ENCODE data around the gene ADAMTS7.
A peak's percentile ranks its signal among the peaks of the same experiment; 100 is the strongest.
"Not testable (repeated sequence)": the region's sequence is repeated elsewhere in the genome, so short reads cannot be mapped to it uniquely, and the experiment has no call there.

ADAMTS7 gene, protein sequence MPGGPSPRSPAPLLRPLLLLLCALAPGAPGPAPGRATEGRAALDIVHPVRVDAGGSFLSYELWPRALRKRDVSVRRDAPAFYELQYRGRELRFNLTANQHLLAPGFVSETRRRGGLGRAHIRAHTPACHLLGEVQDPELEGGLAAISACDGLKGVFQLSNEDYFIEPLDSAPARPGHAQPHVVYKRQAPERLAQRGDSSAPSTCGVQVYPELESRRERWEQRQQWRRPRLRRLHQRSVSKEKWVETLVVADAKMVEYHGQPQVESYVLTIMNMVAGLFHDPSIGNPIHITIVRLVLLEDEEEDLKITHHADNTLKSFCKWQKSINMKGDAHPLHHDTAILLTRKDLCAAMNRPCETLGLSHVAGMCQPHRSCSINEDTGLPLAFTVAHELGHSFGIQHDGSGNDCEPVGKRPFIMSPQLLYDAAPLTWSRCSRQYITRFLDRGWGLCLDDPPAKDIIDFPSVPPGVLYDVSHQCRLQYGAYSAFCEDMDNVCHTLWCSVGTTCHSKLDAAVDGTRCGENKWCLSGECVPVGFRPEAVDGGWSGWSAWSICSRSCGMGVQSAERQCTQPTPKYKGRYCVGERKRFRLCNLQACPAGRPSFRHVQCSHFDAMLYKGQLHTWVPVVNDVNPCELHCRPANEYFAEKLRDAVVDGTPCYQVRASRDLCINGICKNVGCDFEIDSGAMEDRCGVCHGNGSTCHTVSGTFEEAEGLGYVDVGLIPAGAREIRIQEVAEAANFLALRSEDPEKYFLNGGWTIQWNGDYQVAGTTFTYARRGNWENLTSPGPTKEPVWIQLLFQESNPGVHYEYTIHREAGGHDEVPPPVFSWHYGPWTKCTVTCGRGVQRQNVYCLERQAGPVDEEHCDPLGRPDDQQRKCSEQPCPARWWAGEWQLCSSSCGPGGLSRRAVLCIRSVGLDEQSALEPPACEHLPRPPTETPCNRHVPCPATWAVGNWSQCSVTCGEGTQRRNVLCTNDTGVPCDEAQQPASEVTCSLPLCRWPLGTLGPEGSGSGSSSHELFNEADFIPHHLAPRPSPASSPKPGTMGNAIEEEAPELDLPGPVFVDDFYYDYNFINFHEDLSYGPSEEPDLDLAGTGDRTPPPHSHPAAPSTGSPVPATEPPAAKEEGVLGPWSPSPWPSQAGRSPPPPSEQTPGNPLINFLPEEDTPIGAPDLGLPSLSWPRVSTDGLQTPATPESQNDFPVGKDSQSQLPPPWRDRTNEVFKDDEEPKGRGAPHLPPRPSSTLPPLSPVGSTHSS (N-terminal part only)

DNA sequence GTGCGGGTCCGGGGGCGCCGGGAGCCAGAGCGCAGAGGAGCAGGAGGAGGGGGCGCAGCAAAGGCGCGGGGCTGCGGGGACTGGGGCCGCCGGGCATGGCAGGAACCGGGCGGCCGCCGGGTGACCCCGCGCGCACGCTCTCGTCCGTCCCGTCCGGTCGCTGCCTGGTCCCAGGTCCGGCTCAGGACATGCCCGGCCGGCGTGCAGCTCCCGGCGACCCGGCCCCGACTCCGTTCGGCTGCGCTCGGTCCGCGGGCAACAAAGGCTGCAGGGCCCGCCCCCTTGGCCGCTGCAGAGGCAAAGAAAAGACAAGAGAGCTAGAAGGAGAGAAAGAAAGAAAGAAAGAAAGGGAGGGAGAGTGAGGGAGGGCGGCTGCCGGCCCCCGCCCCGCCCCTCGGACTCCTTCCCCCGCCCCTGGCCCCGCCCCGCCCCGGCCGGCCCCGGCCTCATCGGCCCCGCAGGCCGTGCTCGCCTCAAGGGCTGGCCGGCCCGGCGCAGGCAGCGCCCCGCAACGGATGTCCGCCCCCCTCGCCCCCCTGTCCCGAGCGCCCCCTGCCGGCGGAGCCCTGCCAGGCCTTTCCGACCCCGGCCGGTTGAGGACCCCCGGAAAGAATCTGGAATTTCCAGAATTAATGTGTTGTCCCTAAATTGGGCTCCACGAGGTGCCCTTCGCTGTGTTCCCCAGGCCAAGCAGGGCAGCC, at the start of gene ADAMTS7:
Gene ADAMTS7 (minus strand): TSS at position 341 of the 701 bp plus-strand sequence. CDS start 244 bp downstream, at position 97.
- peak in 12 of 14 donors; percentile 10 to 71 (median 30) for DNase-seq

DNA sequence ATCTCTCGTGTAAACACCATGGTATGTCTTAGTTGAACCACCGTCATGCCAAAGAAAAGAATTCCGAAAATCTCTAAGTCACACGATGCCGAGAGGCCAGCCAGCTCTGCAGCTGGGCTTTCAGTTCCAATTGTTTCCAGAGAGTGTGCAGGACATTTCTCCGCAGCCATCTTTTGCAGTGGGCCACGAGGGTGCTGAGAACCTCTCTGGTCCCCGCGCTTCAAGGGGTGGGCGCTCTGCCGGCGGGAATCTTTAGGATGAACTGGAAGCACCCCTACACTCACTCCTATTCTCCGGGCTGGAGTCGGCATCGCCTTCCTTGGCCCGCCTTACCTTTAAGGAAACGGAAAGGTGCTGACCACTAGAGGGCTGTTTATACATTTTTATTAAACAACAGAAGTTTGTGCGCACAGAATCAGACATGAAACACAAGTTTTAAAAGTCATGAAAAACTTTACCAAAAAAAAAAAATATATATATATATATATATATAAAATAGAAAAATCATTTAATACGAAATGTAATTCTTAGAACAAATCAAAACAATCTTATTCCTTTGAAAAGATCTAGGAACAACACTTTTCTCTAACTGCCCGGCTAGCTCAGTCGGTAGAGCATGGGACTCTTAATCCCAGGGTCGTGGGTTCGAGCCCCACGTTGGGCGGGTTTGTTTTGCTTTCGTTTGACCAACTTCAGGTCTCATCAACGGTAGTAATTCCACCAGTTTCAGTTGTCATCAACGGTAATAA, 48.9 kb upstream of the ADAMTS7 start:
- peak in 11 of 14 donors; percentile 16 to 66 (median 41) for DNase-seq

DNA sequence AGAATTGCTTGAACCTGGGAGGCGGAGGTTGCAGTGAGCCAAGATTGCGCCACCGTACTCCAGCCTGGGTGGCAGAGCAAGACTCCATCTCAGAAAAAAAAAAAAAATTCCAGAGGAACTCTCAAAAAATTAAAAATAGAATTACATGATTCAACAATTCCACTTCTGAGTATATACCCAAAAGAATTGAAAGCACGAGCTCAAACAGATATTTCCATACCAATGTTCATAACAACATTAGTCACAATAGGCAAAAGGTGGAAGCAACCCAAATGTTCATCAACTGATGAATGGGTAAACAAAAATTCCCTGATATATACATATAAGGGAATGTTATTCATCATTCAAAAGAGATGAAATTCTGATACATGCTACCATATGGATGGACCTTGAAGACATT, 44.5 kb upstream of the ADAMTS7 start:
- DNase-seq = no peak

DNA sequence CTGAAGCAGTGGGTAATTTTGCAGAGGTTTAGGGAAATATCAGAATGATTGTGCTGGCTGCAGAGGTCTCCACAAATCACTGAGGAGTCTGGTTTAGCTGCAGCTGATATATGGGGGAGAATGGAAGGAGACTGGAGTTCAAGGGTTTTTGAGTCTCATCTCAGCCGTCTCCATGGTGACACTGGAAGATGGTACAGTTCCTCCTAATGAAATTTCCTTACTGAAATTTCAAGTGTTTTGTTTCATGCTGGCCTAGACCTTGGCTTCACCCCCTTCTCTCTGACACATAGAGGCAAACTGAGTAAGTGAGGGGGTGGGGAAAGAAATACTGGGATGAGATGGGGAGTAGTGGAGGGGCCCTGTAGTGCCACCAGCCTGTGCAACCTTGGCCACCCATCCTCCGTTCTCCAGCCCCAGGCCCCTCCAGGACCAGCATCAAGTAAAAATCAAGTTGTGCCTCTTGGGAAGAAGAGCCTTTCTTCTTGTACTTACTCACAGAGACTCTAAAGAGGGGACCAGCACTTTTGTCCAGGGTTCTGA, 43.6 kb upstream of the ADAMTS7 start:
- no peak for DNase-seq

DNA sequence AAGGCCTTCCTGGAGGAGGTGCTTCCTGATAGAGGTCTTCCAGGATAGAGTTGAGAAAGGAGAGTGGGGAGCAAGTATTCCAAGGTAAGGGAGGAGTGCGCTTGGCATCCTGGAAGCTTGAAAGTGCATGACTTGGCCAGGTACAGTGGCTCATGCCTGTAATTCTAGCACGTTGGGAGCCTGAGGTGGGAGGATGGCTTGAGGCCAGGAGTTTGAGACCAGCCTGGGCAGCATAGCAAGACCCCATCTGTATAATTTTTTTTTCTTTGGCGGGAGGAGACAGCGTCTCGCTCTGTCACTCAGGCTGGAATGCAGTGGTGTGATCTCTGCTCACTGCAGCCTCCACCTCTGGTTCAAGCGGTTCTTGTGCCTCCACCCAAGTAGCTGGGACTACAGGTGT, 42.2 kb upstream of the ADAMTS7 start:
- DNase-seq = no peak

DNA sequence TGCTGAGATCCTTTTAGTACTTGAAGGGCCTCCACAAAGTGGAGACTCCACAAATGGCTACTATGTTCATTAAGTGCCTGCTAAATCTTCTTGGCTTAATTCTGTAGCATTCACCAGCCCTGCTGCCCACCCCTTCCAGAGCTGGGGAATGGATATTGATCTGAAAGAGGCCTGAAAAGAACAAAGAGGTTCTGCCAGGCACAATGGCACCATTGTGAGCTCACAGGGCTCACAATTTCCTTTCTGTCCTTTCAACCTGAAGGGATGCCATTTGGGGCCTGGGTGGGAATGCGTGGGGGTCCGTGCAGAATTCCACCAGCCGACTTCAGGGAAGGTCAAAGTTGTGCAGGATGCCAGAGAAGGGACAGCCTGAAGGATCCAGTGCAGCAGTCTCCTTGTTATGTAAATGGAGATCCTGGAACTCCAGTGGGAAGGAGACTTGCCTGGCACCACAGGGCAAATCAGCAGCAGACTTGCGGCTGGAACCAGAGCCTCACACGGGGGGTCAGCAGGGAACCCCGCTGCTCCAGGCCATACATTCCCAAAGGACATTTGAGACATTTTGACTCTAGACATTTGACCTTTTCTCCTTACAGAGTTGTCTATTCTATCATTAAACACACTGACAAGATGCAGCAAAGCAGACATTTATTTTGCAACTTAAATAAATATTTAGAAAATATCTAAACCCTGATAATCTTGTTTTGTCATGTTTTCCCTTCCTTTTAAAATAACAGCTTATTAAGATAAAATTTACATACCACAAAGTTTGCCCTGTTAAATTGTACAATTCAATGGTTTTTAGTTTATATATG, 39.9 kb upstream of the ADAMTS7 start:
- DNase-seq = peak in 10 of 14 donors; percentile 15 to 59 (median 40)

DNA sequence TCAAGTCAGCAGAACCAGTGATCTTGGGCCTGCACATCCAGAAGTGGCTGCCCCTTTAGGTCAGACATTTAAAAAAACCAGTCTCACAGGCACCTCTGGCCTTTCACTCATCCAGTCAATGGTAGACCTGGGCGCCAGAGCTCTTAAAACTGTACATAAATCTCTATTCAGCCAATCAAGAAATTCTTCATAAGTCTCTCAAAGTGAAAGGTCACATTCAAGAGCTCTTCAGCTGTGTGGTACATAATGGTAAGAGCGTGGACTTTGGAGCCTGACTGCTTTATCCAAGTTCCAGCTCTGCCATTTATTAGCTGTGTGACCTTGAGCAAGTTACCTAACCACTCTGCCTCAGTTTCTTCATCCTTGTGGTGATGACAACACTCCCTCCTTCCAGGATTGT, 39.1 kb upstream of the ADAMTS7 start:
- no peak for DNase-seq

DNA sequence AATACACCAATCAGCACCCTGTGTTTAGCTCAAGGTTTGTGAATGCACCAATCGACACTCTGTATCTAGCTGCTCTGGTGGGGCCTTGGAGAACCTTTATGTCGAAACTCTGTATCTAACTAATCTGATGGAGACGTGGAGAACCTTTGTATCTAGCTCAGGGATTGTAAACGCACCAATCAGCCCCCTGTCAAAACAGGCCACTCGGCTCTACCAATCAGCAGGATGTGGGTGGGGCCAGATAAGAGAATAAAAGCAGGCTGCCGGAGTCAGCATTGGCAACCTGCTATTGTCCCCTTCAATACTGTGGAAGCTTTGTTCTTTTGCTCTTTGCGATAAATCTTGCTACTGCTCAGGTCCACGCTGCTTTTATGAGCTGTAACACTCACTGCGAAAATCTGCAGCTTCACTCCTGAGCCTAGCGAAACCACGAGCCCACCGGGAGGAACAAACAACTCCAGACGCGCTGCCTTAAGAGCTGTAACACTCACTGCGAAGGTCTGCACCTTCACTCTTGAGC, 36.2 kb upstream of the ADAMTS7 start:
- not testable (repeated sequence) for DNase-seq

DNA sequence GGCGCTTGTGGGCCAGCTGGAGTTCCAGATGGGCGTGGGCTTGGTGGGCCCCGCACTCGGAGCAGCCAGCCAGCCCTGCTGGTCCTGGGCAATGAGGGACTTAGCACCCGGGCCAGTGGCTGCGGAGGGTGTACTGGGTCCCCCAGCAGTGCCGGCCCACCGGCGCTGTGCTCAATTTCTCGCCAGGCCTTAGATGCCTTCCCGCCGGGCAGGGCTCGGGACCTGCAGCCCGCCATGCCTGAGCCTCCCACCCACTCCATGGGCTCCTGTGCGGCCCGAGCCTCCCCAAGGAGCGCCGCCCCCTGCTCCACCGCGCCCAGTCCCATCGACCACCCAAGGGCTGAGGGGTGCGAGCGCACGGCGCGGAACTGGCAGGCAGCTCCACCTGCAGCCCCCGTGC, 35.6 kb upstream of the ADAMTS7 start:
- DNase-seq = not testable (repeated sequence)

DNA sequence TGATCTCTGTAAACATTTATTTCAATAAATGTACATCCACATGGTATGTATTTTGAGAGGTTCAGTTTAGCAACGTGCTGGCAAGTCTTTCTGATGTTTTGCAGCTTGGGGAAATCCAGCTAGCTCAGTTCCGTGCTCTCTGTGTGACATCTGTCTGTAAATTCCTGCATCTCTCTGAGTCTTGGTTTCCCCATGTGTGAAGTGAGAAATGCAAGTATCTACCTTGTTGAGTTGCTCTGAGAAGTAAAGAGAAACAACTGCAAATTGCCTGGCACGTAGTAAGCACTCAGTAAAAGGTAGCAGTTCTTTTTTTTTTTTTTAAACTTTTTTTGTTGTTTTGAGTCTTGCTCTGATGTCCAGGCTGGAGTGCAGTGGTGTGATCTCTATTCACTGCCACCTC, 31.3 kb upstream of the ADAMTS7 start:
- no peak for DNase-seq

DNA sequence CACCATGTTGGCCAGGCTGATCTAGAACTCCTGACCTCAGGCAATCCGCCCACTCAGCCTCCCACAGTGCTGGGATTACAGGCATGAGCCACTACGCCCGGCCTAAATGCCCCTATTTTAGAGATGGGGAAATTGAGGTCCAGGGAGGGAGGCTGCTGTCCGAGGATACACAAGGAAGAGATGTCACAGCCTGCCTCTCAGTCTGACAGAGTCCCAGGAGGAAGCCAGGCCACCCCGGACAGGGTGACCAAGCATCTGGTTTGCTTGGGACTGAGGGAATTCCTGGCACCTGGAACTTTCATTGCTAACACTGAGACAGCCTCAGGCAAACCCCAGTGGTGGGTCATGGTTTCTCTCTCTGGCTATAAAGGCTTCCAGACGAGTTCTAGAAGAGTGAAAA, 30.6 kb upstream of the ADAMTS7 start:
- DNase-seq = no peak

DNA sequence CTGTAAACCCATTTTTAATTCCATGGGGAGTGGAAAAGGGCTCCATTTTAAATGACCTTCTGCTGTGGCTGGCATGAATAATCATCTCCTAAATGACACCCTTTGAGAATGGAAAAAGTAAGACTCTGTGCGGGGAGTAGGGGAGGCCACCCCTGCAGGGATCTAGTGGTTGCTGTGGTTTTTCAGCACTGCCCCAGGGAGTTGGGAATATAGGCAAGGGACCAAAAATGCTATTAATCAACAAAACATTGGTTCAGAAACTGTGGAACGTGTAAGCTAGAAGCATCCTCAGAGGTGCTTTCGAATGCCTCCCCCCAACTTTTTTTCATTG, 30.1 kb upstream of the ADAMTS7 start:
- no peak for DNase-seq

DNA sequence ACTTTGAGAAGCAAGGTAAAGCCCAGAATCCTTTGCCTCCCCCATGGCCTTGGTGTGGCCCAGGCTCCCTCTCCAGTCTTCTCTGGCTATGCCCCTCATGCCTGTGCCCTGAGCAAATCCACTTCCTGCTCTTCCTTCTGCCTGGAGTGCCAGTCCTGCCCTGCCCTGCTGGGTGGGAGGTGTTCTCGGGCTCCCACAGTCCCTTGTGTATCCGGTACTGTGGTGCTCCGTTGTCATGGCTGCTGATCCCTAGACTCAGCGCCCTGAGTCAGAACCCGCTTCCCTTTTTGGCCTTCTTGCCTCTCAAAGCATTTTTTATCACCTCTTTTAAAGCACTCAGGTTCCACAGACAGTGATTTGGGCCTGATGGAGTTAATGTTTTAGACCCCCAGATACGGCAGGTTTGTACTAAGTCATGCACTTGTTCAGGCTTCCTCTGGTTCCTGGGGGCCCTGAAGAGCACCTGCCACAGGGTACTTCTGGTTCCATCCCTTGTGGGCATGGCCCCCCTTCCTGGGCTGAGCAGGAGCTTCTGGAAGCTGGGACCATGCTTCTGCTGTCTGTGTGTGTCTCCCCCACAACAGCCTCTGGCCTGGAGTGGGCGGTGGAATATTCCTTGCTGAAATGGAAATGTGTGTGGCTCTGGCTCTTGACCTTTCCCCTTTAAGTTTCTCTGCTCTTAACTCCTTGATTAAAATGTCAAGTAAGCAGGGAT, 29.6 kb upstream of the ADAMTS7 start:
- no peak for DNase-seq

DNA sequence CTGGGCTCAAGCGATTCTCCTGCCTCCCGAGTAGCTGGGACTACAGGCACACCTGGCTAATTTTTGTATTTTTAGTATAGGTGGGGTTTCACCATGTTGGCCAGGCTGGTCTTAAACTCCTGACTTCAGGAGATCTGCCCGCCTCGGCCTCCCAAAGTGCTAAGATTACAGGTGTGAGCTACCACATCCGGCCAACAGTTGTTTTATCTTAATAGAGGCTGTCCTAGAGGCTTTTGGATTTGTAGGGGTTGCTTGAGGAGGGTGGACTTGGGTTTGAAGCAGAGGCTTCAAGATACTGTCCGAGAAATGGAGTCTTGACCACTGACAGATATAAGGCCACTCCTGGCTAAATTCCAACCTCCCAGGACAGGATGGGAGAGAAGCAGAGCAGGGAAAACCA, 27.9 kb upstream of the ADAMTS7 start:
- DNase-seq = not testable (repeated sequence)

DNA sequence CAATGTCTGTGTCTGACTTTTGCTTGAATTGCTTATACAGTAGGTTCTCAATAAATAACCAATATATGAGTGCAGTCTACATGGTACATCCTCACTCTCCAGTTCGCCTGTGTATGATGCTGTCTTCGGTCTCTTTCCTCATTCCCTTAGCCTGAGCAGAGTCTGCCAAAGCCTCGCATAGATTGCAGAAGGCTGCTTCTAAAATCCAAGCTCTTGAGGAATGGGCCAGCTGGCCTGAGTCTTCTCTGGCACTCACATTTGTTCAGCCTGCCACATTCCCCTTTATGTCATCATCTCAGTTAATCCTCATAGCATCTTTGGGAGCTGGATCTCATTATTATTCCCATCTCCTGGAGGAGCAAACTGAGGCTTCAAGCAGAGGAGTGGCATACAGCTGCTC, 27.2 kb upstream of the ADAMTS7 start:
- peak in 1 of 14 donors; percentile 25 for DNase-seq

DNA sequence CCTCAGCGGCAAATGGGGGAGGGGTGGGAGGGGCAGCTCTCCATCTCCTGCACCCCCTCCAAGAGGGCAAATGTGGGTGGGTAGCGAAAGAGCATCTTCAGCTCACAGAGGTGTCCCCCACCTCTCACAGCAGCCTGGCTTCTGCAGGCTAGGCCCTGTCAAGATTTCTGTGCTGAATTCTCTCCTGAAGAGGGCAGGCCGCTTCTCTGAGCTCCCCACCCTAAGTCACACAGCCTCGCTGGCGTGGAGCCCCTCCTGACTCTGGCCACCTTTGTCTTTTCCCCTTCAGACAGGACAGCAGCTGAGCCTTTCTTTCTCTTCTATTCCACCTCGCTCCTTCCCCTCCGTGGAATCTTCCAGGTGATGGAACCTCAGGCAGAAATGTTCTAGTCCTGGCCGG, 26.3 kb upstream of the ADAMTS7 start:
- DNase-seq = no peak

DNA sequence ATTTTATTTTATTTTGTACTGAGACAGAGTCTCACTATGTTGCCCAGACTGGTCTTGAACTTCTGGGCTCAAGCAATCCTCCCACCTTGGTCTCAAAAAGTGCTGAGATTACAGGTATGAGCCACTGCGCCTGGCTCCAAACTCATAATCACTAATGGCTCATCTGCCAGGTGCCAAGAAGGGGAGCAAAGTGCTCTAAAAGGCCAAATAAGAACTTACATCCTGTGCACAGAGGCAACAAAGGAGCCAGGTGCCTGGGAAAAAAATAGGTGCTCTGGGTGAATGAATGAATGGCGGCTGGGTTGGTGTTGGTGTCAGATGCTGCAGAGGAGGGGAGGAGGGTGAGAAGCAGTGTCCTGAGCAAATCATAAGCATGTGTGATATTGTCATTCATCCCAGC, 25.9 kb upstream of the ADAMTS7 start:
- DNase-seq = no peak

DNA sequence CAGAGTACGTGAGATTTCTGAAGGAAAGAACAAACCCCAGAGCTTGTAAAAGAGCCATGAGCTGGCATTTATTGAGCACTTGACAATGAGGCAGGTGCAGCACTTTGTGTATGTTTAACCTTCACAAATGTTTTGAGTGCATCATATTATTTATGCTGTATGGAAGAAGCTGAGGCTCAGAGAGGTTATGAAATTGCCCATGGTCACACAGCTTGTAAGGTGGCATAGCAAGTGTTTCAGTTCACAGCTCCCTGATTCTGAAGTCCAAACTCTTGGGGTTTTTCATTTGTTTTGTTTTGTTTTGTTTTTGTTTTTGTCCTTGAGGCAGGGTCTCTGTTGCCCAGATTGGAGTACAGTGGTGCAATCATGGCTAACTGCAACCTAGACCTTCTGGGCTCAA, 25.1 kb upstream of the ADAMTS7 start:
- DNase-seq = no peak
